HG03095 (cell line): ENCODE measurements around the gene PSMD5.
A peak's percentile ranks its signal among the peaks of the same experiment; 100 is the strongest.
"Not testable (repeated sequence)": the region's sequence is repeated elsewhere in the genome, so short reads cannot be mapped to it uniquely, and the experiment has no call there.

Experiments
- ATAC-seq: cut with Tn5 transposase; IDR thresholded peaks from one replicate; pipeline ENCODE4 v1.9.1; 2021; ENCODE audit warnings: moderate library complexity; ENCODE audit not compliant: unreplicated experiment

PSMD5 gene

GRCh38 chr9:120808931-120809330 is 33.8 kb downstream of the PSMD5 start:
- no peak for ATAC-seq

GRCh38 chr9:120807607-120808379 is 34.9 kb downstream of the PSMD5 start:
- no peak for ATAC-seq

- ATAC-seq, result not testable (repeated sequence)
Observed at GRCh38 chr9:120804784-120805363, 37.8 kb downstream of the PSMD5 start.

GRCh38 chr9:120801441-120801840 is 41.3 kb downstream of the PSMD5 start:
- no peak for ATAC-seq

GRCh38 chr9:120792898-120793765 is 49.6 kb downstream of the PSMD5 start, which contains the start of gene FBXW2:
Gene FBXW2, minus strand, starts transcription at chr9:120793416. Its CDS starts 5,158 bp downstream, at chr9:120788258.
- ATAC-seq, result peak; percentile 84

- ATAC-seq, result no peak
Observed at GRCh38 chr9:120791161-120791560, 51.6 kb downstream of the PSMD5 start.

- ATAC-seq, result no peak
Observed at GRCh38 chr9:120787933-120788332, 54.8 kb downstream of the PSMD5 start.

GRCh38 chr9:120783602-120784047 is 59.1 kb downstream of the PSMD5 start:
- ATAC-seq, result no peak

- ATAC-seq, result no peak
Observed at GRCh38 chr9:120781236-120781635, 61.5 kb downstream of the PSMD5 start.

- ATAC-seq, result no peak
Observed at GRCh38 chr9:120780367-120780766, 62.4 kb downstream of the PSMD5 start.

- no peak for ATAC-seq
Observed at GRCh38 chr9:120779227-120779626, 63.5 kb downstream of the PSMD5 start.

GRCh38 chr9:120778758-120779157 is 64.0 kb downstream of the PSMD5 start:
- ATAC-seq, result no peak

- no peak for ATAC-seq
Observed at GRCh38 chr9:120777229-120777628, 65.5 kb downstream of the PSMD5 start.

GRCh38 chr9:120776788-120777187 is 65.9 kb downstream of the PSMD5 start:
- no peak for ATAC-seq

GRCh38 chr9:120775859-120776258 is 66.9 kb downstream of the PSMD5 start:
- ATAC-seq, result no peak

- ATAC-seq, result no peak
Observed at GRCh38 chr9:120774719-120775118, 68.0 kb downstream of the PSMD5 start.

- no peak for ATAC-seq
Observed at GRCh38 chr9:120773256-120773655, 69.5 kb downstream of the PSMD5 start.

GRCh38 chr9:120770931-120771330 is 71.8 kb downstream of the PSMD5 start:
- no peak for ATAC-seq

GRCh38 chr9:120768886-120769285 is 73.8 kb downstream of the PSMD5 start:
- no peak for ATAC-seq

GRCh38 chr9:120768247-120768646 is 74.5 kb downstream of the PSMD5 start:
- ATAC-seq, result no peak

- ATAC-seq, result no peak
Observed at GRCh38 chr9:120767451-120767850, 75.3 kb downstream of the PSMD5 start.
